ENCODE data around the gene MYO1H.
A peak's percentile ranks its signal among the peaks of the same experiment; 100 is the strongest.

The MYO1H gene

GRCh38 chr12:109388167-109388563 is 40.5 kb downstream of the MYO1H start:
- H3F3A ChIP-seq (ENCODE audit: insufficient read depth, low read length): no peaks in the 10 kb centered on the region
- no peak overlapping the region for H3K4me3 ChIP-seq (ENCODE audit: low read depth, low read length, poor library complexity, severe bottlenecking)
- no peak overlapping the region for H2AFZ ChIP-seq (ENCODE audit: low read length)
- H4K20me1 ChIP-seq (ENCODE audit: insufficient read depth, low read length): no peaks in the 10 kb centered on the region
- H3K79me2 ChIP-seq (ENCODE audit: insufficient read depth, low read length): no peaks in the 10 kb centered on the region
- no peaks in the 10 kb centered on the region for H3K9me2 ChIP-seq (ENCODE audit: low read depth, low read length)
- no peak overlapping the region for H3K9ac ChIP-seq (ENCODE audit: low read length)
- no peak overlapping the region for H3K27ac ChIP-seq (ENCODE audit: low read depth, low read length, poor library complexity, severe bottlenecking)
- H3K4me2 ChIP-seq (ENCODE audit: low read length): no peak overlapping the region
- H3K27me3 ChIP-seq (ENCODE audit: insufficient read depth, low read length): no peaks in the 10 kb centered on the region
- no peak for TF ChIP-seq EZH2 (IDR thresholded peaks at IDR 0.05; ENCODE audit: borderline replicate concordance, low read length)
- TF ChIP-seq CTCF (IDR thresholded peaks at IDR 0.05; ENCODE audit: low read length): no peak
- H3K36me3 ChIP-seq (ENCODE audit: insufficient read depth, low read length): no peaks in the 10 kb centered on the region
- no peaks in the 10 kb centered on the region for H3K4me1 ChIP-seq (ENCODE audit: insufficient read depth, low read length, severe bottlenecking)
- no peaks in the 10 kb centered on the region for H3K9me3 ChIP-seq (ENCODE audit: low read length)

GRCh38 chr12:109389146-109389545 is 41.4 kb downstream of the MYO1H start:
- Histone ChIP-seq H3K4me2 (ENCODE audit: low read length) (no peak overlapping the region), H3K4me1 (ENCODE audit: insufficient read depth, low read length, severe bottlenecking) (no peaks in the 10 kb centered on the region), H3K36me3 (ENCODE audit: insufficient read depth, low read length) (no peaks in the 10 kb centered on the region), H3K9ac (ENCODE audit: low read length) (no peak overlapping the region), H3K79me2 (ENCODE audit: insufficient read depth, low read length) (no peaks in the 10 kb centered on the region), H3K9me2 (ENCODE audit: low read depth, low read length) (no peaks in the 10 kb centered on the region), H3F3A (ENCODE audit: insufficient read depth, low read length) (no peaks in the 10 kb centered on the region), H3K4me3 (ENCODE audit: low read depth, low read length, poor library complexity, severe bottlenecking) (no peak overlapping the region), H2AFZ (ENCODE audit: low read length) (no peak overlapping the region), H4K20me1 (ENCODE audit: insufficient read depth, low read length) (no peaks in the 10 kb centered on the region), H3K9me3 (ENCODE audit: low read length) (no peaks in the 10 kb centered on the region), H3K27ac (ENCODE audit: low read depth, low read length, poor library complexity, severe bottlenecking) (no peak overlapping the region), H3K27me3 (ENCODE audit: insufficient read depth, low read length) (no peaks in the 10 kb centered on the region)
- no peak for TF ChIP-seq CTCF (IDR thresholded peaks at IDR 0.05; ENCODE audit: low read length)
- TF ChIP-seq EZH2 (IDR thresholded peaks at IDR 0.05; ENCODE audit: borderline replicate concordance, low read length): no peak

- H3K9ac ChIP-seq (ENCODE audit: low read length): no peak overlapping the region
- TF ChIP-seq CTCF (IDR thresholded peaks at IDR 0.05; ENCODE audit: low read length) (peak; percentile 66), EZH2 (IDR thresholded peaks at IDR 0.05; ENCODE audit: borderline replicate concordance, low read length) (no peak)
Observed at GRCh38 chr12:109393437-109394345, 46.0 kb downstream of the MYO1H start.

More at GRCh38 chr12:109393437-109394345, 46.0 kb downstream of the MYO1H start:
- Histone ChIP-seq H3K79me2 (ENCODE audit: insufficient read depth, low read length) (no peaks in the 10 kb centered on the region), H3K4me2 (ENCODE audit: low read length) (no peak overlapping the region), H4K20me1 (ENCODE audit: insufficient read depth, low read length) (no peaks in the 10 kb centered on the region), H3F3A (ENCODE audit: insufficient read depth, low read length) (no peaks in the 10 kb centered on the region), H3K4me1 (ENCODE audit: insufficient read depth, low read length, severe bottlenecking) (no peaks in the 10 kb centered on the region), H3K9me2 (ENCODE audit: low read depth, low read length) (no peaks in the 10 kb centered on the region), H3K9me3 (ENCODE audit: low read length) (no peaks in the 10 kb centered on the region), H3K4me3 (ENCODE audit: low read depth, low read length, poor library complexity, severe bottlenecking) (no peak overlapping the region), H3K36me3 (ENCODE audit: insufficient read depth, low read length) (no peaks in the 10 kb centered on the region), H3K27ac (ENCODE audit: low read depth, low read length, poor library complexity, severe bottlenecking) (no peak overlapping the region), H3K27me3 (ENCODE audit: insufficient read depth, low read length) (no peaks in the 10 kb centered on the region), H2AFZ (ENCODE audit: low read length) (no peak overlapping the region)
